ENCODE results near the gene MAS1L.
"Not testable (repeated sequence)": the region's sequence is repeated elsewhere in the genome, so short reads cannot be mapped to it uniquely, and the experiment has no call there.

Gene MAS1L

DNA sequence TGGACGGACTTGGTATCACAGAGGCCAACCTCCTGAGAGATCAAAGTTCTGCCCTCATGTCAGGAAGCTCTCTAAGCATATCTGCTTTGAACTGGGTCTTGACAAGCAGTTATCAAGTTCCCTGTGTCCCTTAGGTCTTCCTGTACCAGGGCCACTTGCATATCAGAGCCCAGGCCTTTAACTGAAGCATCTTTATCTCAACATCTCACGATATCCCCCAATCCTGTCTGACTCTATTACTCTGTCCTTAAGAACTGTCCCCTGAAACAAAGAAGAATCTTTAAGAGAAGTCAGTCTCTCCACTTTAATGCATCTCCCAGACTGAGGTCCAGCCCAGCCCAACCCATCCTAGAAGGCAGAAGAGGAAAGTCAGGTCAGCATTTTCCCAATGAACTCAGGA lies 8.2 kb downstream of the MAS1L start:
- DNase-seq (ENCODE audit: low read depth in 3 of 3) = no peak

DNA sequence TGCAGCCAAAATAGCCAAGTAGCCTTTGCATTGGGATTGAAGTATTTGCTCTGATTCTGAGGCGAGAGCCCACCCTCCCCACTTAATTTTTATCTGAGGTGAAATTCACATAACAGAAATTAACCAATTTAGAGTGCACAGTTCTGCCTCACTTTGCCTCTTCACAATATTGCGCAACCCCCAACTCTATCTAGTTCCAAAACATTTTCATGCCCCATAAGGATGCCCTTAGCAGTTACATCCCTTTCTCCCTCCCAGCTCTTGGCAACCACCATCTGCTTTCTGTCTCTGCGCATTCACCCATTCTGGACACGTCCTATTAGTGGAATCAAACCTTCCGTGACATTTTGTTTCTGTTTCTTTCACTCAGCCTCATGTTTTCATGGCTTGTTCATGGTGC lies 9.0 kb downstream of the MAS1L start:
- DNase-seq (ENCODE audit: low read depth in 3 of 3) = no peak

DNA sequence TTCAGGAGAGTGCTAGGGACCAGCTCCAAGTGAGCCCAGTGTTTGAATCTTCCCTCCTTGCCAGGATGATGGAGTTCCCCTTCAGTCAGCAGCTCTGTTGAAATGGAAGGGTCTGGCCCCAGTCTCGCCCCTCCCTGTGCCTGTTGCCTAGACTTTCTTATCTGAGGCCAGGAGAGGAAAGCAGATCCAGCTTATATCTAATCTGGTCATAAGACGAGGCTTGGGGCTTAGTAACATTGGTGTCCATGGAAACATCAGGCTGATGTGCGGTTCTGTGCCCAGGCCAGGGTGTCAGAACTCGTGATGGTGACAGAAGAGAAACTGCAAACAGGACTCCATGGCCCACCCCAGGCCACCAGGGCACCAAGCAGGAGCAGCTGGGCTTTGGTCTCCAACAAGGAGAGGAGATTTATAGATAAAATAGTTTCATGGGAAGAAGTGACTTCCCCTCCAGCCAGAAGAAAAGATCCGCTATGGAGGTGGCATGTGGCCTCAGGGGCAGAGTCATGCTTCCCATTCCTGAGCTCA lies 9.8 kb downstream of the MAS1L start:
- DNase-seq (ENCODE audit: low read depth in 3 of 3) = no peak

DNA sequence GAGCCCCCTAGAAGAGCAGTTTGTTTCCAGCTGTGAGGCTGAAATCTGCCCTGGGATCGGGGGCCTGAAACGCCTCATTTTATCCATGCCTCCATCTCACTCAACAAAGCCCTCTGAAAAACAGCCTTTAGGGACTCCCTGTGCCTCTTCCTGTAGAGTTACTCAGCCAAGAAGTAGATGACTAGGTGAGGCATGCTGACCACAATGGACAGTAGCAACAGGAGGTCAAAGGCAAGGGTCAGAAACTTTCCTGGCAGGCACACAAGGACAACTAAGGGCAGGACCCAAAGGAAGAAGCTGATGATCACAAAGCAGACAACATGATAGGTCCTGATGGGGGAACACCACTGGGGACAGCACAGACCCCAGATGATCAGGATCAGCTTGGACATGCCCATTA lies 12.8 kb downstream of the MAS1L start:
- DNase-seq (ENCODE audit: low read depth in 3 of 3) = no peak

DNA sequence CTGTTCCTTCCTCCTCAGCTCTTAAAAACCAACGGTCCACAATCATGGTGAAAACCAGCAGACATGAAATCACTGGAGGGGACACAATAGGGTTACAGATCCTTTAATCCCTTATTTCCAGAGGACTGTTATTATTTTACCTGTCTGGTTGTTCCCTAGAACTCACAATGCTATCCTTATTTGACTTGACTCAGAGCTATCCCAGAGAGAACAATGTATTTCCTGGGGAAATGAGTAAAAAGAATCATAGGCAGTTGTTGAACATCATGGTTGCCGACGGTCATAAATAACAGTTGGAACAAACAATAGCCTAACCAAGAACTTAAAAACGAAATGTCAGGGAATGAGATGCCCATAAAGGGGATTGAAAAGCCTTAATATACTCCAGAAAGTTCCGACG lies 21.5 kb downstream of the MAS1L start:
- DNase-seq (ENCODE audit: low read depth in 3 of 3) = no peak

DNA sequence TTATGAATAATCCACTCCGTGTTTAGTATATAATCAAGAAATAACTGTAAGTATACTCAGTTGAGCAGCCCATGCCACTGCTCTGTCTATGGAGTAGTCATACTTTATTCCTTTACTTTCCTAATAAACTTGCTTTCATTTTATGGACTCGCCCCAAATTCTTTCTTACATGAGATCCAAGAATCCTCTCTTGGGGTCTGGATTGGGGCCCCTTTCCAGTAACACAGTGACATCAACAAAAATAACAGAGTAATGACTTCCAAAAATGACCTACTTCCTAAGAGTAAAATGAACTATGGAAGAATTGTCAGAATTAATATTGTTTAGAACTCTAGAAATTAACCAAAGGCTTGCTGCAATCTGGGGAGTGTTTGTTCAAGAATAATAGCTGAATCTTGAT lies 22.0 kb downstream of the MAS1L start:
- no peak for DNase-seq (ENCODE audit: low read depth in 3 of 3)

DNA sequence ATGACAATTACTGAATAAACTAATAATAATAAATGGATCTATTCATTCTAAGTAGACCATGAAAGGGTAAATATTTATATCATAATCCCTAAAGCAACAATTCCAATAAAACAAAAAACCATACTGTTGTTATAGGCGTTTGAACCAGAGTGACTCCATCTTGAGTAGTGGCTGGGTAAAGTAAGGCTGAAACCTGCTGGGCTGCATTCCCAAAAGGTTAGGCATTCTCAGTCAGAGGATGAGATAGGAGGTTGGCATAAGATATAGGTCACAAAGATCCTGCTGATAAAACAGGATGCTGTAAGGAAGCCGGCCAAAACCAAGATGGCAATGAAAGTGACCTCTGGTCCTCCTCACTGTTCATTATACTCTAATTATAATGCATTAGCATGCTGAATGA lies 22.5 kb downstream of the MAS1L start:
- DNase-seq (ENCODE audit: low read depth in 3 of 3) = no peak

DNA sequence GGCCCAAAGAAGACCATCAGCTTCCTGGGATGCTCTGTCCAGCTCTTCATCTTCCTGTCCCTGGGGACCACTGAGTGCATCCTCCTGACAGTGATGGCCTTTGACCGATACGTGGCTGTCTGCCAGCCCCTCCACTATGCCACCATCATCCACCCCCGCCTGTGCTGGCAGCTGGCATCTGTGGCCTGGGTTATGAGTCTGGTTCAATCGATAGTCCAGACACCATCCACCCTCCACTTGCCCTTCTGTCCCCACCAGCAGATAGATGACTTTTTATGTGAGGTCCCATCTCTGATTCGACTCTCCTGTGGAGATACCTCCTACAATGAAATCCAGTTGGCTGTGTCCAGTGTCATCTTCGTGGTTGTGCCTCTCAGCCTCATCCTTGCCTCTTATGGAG lies 25.7 kb downstream of the MAS1L start:
- DNase-seq (ENCODE audit: low read depth in 3 of 3) = no peak

DNA sequence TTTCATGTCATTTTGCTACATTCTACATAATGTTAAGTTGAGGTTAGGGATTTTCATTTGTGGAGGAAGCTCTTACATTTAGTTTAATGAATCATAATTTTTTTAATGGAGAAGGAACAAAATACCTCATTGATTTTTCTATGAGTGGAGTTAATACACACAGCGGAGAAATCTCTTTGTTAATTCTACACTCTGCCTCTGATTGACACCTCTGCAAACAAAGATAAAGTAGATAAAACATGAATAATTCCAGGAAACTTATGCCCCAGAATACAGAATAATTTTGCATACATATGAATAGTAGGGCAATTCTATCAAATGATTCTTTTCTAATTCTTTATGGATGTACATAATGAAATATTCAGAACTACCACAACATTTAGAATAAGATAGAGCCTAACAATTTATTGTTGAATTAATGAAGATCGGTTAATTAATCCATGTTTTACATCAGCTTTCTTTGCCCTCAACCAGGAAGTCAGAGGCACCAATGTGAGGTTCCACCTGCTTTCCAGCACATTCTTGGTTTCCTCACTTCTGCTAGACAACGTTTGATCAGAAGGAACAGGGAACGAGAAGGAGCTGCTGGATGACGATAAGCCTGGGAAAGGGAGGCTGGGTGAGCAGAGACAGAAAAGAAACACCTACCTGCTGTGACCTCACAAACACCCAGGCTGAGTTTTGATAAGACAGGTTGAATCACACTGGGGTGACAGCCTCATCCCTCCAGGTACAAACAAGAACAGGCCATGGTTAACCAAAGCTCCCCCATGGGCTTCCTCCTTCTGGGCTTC lies 26.5 kb downstream of the MAS1L start:
- DNase-seq (ENCODE audit: low read depth in 3 of 3) = no peak

DNA sequence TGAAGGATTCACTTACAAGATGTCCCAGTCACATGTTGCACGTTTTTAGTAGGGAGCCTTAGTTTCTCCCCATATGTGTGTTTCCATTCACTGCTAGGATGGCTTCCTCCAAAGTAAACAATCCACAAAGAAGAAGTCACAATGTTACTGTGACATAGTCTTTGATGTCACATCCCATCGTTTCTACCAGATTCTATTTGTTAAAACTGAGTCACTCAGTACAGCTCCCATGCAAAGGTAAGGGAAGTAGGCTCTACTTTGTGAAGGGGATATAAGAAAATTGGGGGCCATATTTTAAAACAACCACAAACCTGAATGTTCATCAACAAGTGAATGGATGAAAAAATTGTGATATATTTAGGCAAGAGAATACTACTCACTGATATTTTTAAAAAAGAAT lies 30.8 kb downstream of the MAS1L start, which contains the start of the genes OR11A1 and OR2H1:
TSS of gene OR11A1 (minus strand) at position 101 of the 400 bp plus-strand sequence. CDS start 29,430 bp downstream, outside the sequence.
TSS of gene OR2H1 (plus strand) at position 185 of the 400 bp plus-strand sequence. CDS start 4,615 bp downstream, outside the sequence.
- DNase-seq (ENCODE audit: low read depth in 3 of 3) = no peak

DNA sequence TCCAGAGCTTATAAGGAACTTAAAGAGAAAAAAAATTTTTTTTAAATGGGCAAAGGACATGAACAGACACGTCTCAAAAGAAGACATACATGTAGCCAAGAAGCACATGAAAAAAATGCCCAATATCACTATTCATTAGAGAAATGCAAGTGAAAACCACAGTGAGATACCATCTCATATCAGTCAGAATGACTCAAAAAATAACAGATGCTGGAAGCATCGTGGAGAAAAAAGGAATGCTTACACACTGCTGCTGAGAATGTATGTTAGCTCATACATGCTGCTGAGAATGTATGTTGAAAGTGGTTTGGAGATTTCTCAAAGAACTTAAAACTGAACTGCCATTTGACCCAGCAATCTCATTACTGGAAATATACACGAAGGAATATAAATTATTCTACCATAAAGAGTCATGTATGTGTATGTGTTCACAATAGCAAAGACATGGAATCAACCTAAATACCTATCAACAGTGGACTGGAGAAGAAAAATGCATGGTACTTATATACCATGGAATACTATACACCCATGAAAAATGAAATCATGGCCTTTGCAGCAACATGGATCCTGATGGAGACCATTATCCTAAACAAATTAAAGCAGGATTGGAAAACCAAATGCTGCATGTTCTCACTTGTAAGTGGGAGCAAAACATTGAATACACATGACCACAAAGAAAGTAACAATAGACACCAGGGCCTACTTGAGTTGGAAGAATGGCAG lies 36.1 kb downstream of the MAS1L start:
- DNase-seq (ENCODE audit: low read depth in 3 of 3) = no peak

DNA sequence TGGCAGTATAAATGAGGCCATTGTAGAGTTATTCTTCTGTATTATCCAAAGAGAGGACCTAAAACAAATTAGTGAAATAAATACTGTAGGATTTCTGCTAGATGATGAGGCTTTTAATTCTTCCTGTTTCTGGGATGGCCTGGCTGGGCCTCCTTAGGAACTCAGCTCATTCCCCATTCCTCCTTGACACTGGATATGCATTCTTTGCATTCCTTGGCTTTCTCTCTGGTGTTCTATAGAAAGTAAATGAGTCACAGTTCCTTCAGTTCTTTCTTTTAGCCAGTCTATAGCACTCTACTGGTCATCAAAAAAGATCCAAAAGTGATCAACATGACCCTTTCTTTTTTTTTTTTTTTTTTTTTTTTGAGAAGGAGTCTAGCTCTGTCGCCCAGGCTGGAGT lies 40.1 kb downstream of the MAS1L start:
- no peak for DNase-seq (ENCODE audit: low read depth in 3 of 3)

DNA sequence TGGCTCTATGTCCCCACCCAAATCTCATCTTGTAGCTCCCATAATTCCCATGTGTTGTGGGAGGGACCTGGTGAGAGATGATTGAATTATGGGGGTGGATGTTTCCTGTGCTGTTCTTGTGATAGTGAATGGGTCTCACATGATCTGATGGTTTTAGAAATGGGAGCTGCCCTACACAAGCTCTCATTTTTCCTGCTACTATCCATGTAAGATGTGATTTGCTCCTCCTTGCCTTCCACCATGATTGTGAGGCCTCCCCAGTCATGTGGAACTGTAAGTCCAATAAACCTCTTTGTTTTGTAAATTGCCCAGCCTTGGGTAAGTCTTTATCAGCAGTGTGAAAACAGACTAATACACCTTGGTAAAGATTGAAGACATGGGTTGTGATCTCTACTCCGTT lies 43.7 kb downstream of the MAS1L start:
- not testable (repeated sequence) for DNase-seq (ENCODE audit: low read depth in 3 of 3)

DNA sequence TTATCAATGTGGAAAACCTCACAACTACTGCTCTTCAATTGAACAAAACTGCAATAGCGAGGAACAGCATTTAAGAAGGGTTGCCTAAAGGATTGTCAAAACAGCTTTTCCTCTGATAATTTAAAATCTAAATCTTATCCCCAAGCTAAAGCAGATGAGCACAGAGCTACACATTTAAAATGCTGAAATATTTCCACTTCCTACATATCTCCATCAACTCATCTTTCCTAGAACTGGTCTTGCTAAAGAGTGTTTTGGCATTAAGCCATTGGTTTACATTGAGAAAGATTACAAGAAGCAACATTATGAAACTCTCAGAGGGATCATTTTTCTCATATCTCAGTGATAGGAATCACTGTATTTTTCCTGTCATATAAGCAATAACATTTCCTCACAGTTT lies 45.0 kb downstream of the MAS1L start:
- no peak for DNase-seq (ENCODE audit: low read depth in 3 of 3)

DNA sequence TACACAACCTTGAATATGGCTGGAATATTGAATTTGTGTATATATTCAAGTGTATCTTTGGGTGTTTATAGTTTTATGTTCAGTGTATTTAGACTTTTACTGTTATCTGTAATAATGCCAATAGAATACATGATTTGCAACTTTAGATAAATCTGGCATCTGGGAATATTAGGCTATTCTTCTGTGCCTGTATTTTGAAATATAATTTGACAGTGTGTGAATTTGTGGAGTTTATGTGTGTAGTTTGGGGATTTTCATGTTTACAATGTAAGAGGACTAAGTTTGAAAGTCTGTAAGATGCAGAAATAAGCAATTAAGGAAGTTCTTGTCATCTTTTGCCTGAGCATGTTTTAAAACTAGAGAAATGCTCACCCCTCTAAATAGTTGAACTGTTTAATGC lies 48.8 kb downstream of the MAS1L start, which contains the start of gene OR10C1:
TSS of gene OR10C1 (plus strand) at position 301 of the 400 bp plus-strand sequence. CDS start 710 bp downstream, outside the sequence.
- DNase-seq (ENCODE audit: low read depth in 3 of 3) = no peak

DNA sequence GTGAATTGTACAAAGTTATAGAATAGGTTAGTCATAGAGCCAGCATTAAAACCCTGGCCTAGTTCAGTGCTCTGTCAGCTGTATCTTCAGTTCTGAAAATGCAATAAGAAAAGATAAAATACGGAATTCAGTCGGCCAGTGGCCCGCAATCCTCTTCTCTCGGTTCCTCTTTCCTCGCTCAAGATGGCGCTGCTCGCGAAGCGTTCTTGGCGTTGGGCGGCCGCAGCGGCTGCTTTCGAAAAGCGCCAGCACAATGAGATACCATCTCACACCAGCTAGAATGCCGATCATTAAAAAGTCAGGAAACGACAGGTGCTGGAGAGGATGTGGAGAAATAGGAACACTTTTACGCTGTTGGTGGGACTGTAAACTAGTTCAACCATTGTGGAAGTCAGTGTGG lies 51.0 kb downstream of the MAS1L start:
- DNase-seq (ENCODE audit: low read depth in 3 of 3) = not testable (repeated sequence)

Data from stimulated activated CD4-positive, alpha-beta T cell treated with anti-CD3 and anti-CD28 coated beads, TNF-alpha, amount 100 ng/mL, for 48 hours (primary cell).